Fibroblast of peridontal ligament (primary cell): ENCODE data around the gene COCH.
"Not testable (repeated sequence)": the region's sequence is repeated elsewhere in the genome, so short reads cannot be mapped to it uniquely, and the experiment has no call there.

ENCODE experiments used
- DNase-seq: peaks from one replicate; pipeline ENCODE4 v3.0.0-alpha.2; 2010; ENCODE audit errors: extremely low read depth

COCH gene

DNA sequence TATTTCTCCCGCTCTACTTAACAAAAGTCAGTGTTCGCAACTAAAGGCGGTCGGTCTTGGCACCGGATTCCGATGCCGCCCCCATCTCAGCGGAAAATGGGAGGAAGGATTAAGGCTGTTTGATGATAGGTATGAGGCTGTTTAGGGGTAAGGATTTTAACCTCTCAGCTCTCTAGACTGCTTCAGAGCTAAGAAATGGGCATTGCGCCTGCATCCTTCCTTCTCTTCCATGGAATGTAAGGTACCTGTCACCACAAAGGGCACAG, 1.4 kb downstream of the COCH start:
- DNase-seq = no peak

DNA sequence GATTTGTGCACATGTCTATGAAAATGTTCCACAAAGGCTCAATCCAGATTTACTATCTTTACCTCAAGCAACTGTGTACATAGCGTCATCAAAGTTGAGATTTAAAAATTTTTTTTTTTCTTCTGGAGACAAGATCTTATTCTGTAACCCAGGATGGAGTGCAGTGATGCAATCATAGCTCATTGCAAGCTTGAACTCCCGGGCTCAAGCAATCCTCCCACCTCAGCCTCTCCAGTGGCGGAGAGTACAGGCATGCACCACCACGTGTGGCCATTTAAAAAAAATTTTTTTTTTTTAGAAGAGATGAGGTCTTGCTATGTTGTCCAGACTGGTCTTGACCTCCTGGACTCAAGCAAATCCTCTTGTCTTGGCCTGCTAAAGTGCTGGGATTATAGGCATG, 2.3 kb downstream of the COCH start:
- no peak for DNase-seq

DNA sequence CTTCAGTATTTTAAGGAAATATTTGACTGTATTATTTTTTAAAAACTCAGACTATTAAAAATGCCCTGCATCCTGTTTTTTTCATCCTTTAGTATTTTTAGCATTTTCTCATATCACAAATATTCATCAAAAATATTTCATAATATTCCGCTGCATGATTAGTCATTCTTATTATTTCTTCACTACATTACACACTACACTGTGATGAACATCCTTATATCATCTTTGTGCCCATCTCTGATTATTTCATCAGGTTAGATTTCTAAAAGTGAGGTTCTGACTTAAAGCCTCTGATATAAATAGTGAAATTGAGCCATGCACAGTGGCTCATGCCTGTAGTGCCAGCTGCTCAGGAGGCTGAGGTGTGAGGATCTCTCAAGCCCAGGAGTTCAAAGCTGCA, 8.1 kb downstream of the COCH start:
- no peak for DNase-seq

DNA sequence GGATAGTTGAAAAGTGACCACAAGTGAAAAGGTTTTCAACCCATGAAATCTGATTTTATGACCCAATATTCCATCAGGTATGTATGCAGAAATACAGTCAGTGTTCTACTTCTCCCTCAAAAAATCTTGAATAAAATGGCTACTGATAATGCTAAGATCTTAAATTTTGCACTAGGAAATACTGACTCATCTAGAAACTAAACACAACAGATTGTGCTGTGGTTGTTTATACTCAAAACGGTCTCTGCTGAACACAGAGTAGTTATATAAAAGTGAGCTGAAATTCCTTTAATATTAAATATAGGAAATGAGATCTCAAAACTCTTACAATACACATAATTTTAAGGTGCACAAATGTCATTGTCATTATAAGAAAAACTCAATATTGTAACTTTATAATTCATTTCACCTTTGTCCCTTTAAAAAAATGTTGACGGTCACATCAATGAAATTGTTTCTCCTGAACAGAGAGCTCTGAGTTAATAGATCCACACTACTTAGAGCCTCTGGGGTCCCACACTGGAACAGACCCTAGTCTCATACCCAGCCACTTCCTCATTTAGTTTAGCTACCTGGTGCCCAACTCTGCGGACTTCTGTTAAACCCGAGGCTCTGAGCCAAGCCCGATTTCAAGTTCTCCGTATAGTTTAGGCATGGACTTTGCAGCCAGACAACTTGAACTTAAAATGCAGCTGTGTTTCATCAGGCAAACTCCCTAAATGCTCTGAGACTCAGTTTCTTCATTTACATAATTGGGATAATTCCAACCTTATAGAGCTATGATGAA, 9.3 kb downstream of the COCH start:
- peak; percentile 38 for DNase-seq

DNA sequence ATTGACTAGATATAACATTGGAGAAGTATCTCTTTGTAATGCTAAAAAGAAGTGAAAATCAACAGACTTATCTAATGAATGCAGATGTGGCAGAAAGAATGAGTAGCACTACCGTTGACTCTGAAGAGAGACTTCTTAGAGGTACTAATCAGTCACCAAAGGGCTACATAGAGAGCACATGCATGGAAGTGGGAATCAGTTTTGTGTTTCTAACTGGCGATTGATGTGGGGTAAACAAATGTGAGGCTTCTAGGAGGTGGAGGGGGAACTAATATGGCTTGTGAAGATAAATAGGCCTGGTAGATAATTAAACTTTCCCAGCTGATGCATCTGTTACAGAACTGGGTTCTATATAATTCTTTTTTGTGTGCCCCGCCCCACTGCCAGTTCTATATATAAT, 10.5 kb downstream of the COCH start:
- DNase-seq = no peak

DNA sequence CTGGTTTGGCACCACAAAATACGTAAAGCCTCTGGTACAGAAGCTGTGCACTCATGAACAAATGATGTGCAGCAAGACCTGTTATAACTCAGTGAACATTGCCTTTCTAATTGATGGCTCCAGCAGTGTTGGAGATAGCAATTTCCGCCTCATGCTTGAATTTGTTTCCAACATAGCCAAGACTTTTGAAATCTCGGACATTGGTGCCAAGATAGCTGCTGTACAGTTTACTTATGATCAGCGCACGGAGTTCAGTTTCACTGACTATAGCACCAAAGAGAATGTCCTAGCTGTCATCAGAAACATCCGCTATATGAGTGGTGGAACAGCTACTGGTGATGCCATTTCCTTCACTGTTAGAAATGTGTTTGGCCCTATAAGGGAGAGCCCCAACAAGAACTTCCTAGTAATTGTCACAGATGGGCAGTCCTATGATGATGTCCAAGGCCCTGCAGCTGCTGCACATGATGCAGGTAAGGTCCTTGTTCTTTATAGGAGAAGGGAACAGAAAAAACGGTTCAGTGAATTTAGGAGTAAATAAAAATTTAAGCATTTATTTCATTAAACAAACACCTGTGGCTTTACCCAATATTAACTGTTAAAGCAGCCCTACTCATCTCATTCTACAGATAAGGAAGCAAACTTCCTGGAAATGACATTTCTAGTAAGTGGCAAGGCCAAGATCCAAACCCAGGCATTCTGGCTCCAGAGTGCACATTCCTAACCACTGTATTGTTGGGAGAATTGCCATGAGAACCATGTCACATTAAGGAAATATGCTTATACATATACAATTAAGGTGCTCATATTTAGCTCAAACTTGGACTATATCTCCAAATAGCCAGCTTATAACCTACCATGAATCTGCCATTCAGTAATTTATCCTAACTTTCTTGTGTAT, 11.7 kb downstream of the COCH start:
- peak; percentile 45 for DNase-seq

DNA sequence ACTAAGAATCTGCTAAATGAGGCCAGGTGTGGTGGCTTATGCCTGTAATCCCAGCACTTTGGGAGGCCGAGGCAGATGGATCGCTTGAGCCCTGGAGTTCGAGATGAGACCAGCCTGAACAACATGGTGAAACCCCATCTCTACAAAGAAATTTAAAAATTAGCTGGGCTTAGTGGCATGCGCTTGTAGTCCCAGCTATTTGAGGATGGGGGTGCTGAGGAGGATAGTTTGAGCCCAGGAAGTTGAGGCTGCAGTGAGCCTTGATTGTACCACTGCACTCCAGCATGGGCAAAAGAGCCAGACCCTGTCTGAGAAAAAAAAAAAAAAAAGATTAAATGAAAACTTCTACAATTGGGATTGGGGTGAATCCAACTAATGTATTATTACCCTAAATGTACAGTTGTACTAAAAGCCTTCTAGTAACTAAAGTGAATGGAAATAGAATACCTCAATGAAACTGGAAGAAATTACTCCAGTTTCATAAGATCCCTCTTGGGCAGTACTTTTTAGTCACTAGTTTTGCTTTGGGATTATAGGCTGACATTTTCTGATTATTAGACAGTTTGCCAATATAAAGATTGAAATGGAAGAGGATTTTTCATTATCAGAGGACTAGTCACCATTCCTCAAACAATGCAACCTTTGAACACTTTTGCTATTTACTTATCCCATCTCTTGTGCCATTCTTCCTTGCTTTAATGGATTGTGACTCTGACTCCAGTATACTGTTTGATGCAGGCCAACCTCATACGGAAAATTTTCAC, 14.3 kb downstream of the COCH start:
- no peak for DNase-seq

DNA sequence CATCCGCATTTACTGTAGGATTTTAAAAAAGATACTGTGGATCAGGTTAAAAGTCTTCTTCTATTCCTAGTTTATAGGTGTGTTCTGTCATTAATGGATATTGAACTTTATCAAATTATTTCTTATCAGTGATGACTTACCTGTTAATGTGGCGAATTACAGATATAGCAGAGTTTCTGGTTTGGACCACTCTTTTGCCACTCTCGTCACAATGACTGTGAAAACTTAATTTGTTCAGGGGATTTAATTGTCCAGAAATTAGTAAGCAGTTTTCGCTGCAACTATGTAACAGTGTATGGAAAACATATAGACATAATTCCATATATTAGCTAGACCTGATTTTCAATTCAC, 14.9 kb downstream of the COCH start:
- DNase-seq = no peak

DNA sequence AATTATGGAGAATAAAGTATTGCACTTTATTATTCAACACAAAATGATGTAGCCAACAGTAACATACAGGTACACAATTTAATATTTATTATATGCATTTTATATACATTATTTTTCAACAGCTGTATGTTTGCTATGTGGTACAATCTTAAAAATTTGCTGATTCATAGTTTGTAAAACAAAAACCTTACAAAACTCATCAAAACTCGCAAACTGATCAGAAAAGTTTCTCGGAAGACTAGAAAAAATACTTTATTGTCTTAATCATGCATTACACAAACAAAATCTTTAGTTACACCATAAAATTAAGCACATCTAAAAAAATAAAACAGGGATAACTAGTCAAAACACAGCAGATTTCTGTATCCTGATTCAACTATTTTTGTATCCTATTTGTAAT, 19.5 kb downstream of the COCH start:
- DNase-seq = no peak

DNA sequence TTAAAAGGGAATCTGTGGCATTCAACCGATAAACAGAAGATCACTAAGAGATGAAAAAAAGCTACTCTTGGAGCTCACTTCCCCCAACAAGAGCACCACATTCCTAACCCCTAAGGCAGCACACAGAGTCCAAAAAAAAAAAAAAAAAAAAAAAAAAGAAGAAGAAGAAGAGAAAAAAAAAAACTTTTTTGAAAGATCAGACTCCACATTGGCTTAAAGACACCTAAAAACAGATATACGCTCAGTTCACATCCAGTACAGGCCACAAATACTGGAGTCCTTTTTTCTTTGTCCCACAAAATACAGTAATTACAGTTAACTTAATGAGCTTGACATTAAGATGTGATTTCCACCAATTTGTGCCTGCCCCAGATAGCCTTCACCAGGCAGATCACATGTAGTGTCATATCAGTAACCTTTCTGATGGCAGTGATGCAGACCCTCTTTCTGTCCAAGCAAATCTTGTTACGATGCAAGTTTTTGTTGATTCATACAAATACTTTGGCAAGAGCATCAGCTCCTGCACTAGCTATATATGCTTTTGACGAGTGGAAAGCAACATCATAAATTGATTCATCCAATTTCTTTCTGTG, 20.7 kb downstream of the COCH start:
- DNase-seq = no peak

DNA sequence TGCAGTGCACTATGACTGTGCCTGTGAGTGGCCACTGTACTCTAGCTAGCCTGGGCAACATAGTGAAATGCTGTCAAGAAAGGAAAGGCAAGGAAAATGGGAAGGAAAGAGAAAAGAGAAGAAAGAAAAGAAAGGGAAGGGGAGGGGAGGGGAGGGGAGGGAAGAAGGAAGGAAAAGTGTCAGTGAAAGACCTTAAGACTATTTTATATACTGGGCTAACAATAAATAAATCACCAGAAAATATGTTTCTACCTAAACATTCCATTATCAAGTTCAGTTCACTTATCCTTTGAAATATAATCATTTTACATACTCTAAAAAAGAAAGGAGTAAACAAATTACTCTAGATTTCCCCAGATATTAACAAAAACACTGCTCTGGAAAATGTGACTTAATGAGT, 22.1 kb downstream of the COCH start:
- DNase-seq = no peak

DNA sequence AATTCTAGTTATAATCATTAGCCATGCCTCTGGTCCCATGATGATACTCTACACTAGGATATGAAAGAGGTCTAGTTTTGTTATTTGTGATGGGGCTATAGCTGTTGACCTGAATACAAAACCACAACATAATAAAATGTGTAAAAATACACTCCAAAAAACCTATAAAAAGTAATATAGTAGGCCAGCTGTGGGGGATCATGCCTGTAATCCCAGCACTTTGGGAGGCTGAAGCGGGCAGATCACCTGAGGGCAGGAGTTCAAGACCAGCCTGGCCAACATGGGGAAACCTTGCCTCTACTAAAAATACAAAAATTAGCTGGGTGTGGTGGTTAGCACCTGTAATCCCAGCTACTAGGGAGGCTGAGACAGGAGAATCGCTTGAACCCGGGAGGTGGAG, 22.8 kb downstream of the COCH start:
- not testable (repeated sequence) for DNase-seq

DNA sequence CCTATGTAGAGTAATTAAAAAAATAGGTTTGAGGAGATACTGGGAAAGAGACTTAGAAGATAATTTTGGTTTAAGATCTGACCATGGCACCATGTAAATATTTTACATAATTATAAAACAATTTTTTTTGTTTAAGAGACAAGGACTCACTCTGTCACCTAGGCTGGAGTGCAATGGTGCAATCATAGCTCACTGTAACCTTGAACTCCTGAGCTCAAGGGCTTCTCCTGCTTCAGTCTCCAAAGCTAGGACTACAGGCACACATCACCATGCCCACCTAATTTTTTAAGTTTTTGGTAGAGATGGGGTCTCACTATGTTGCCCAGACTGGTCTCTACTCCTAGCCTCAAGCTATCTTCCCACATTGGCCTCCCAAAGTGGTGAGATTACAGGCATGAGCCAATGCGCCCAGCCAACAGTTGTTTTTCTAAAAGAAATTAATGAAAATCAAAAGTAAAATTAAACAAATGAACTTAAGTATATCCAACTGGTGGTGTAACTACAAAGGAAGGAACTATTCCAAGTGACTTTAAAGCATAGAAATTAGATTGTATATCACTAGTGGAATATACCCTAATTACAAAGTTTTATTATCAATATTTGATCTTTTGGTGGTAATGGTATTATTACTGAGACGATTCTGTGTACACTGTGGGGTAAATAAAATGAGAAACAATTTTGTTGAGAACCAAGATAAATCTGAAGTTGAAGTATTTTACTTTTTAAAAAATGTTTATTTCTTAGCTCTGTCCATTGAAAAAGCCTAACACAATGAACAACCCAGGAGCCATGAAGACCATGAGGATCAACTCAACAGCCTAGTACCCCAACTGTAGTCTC, 29.1 kb downstream of the COCH start:
- no peak for DNase-seq

DNA sequence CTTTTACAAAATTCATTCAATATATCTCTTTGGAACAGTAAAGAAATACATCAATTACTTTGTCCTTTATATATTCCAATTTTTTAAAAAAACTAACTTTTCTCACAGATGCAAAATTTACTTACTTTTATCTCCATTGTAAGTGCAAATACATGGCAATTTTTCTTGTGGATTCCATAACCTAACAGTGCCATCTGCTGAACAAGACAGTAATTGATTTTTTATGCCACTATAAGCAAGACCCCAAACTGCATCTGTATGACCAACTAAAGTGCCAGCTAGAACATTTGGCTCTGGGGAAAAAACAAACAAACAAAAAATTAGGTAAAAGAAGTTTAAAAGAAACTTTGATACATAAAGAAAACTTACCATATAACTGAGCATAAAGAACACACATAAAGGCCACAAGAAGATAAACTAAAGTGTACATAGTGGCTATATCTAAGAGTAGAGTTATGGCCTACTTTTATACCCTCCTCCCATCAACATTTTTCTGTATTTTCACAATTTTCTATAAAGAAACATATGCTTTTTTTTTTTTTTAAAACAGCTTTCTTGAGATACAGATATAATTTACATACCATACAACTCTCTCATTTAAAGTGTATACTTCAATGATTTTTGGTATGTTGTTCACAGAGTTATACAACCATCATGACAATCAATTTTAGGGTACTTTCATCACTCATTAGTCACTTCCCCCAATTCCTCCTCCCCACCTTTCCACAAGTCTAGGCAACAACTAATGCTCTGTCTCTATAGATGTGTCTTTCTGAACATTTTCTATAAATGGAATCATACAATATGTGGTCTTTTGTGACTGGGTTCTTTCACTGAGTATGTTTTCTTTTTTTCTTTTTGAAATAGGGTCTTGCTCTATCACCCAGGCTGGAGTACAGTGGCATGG, 32.6 kb downstream of the COCH start:
- DNase-seq = peak; percentile 38

DNA sequence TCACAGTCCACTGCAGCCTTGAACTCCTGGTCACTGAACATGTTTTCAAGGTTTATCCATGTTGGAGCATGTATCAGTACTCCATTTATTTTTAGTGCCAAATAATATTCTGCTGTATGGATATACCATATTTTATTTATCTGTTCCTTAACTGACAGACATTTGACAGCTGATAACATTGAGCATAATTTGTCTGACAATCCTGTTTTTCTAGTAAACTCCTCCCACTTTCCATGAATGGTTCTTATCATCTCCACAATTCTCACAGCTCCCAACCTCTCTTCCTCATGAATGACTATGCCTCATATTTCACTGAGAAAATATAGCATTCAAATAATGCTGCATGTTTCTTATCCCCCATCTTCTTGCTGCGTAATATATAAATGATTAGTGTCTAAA, 33.3 kb downstream of the COCH start:
- DNase-seq = no peak

DNA sequence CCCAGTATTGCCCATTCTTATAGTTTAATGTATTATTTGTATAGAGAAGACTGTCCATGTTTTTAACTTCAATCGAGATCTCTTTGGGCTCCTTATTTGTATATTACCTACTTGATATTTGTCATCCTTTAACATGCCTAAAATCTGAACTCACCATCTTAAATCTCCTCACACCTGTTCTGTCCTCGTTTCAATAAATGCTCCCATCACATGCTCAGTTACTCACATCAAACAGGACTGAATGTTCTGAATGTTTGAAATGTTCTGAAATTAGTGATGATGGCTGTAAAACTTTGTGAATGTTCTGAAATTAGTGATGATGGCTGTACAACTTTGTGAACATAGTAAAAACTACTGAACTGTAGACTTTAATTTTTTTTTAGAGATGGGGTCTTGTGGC, 34.5 kb downstream of the COCH start:
- DNase-seq = no peak

DNA sequence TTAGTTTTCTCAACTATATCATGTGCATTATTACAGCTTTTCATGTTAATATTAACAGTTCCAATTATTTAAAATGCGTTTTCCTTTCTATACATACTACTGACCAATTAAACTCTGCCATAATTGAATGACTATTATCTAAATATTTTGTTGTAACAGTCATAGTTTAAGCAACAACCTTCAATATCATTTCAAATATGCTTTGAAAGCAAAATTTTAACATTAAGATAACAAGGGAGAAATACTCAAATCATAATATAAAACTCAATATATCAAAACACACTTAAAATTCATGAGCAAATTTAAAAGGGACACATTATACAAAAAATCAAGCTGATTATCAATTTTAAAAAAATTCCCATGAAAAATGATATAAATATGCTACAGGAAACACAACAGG, 40.5 kb downstream of the COCH start:
- DNase-seq = no peak

DNA sequence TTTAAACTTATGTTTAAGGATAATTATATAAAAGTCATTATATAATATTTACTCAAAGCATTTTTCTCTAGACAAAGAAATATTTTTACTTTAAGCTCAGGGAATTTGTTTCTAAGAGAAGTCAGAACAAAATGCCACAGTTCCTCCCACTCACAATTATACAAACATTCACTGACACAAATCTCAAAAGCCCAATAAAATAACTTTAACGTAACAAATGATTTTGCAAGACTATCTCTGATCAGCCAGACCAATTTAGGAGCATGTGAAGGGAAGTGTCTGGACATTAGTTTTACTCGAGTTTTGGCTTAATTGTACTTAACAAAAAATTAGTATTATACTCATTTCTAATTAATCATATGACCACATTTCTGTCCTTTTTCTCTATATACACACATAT, 41.2 kb downstream of the COCH start:
- DNase-seq = peak; percentile 8

DNA sequence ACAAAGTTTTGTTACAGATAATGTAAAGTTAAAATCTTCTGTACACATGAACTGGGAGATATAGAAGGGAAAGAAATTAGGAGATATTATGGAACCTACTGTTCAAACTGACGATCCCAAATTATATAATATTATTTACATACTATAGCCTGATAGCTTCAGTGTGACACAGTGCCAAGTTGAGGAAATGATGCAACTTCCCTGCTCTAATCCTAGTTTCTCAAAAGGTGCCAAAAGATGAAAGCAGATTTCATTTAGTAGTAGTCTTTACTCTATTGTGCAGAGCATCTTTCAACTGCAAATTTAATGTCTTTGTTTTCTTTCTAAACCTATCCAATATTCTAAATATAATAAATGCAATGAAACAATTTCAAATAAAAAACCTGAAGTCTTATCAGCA, 46.9 kb downstream of the COCH start:
- peak; percentile 12 for DNase-seq

DNA sequence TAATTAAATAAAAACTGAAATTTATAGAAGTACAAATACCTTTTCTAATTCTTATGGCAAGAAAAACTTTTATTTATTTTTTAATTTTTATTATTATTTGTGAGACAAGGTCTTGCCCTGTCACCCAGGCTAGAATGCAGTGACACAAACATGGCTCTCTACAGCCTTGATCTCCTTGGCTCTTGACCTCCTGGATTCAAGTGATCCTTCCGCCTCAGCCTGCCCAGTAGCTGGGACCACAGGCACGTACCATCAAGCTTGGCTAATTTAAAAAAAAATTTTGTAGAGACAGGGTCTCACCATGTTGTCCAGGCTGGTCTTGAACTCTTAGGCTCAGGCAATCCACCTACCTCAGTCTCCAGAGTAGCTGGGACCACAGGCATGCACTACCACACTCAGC, 47.4 kb downstream of the COCH start:
- DNase-seq = no peak
